Upper lobe of right lung (tissue), 1 donor: ENCODE measurements around the gene IFITM10. TPM values are rescaled to one million over a fixed set of nuclear protein-coding genes. Genes with fewer than 3 reads are reported as not detected.

ENCODE experiments used
- total RNA-seq: library from RNA; stranded (reverse); fragmentation: NEBNext Ultra II Directional; extraction: Animal tissue kit (Norgen Biotek cat#: 25700); gene quantifications from one replicate; pipeline ENCODE4 v1.2.1, GENCODE V29; 2021
- donor health status: DM: no; HTN: yes; CAD: no; lungs with severe emphysema.

Gene IFITM10
- total RNA-seq, 1 donor from 2014 or later: 7.9 TPM

Other genes with a start within 250 kb of the IFITM10 start
- 18.0 TPM for gene DUSP8, start 178.3 kb downstream of the IFITM10 start, total RNA-seq
- not detected for gene KRTAP5-1, start 165.3 kb downstream of the IFITM10 start, total RNA-seq
- not detected for gene KRTAP5-2, start 152.3 kb downstream of the IFITM10 start, total RNA-seq
- not detected for gene KRTAP5-3, start 142.1 kb downstream of the IFITM10 start, total RNA-seq
- gene KRTAP5-4, start 128.5 kb downstream of the IFITM10 start, total RNA-seq: not detected
- not detected for gene KRTAP5-5, start 120.8 kb downstream of the IFITM10 start, total RNA-seq
- gene KRTAP5-6, start 53.4 kb downstream of the IFITM10 start, total RNA-seq: not detected
- 2,038 TPM for gene CTSD, start 13.3 kb upstream of the IFITM10 start, total RNA-seq
- 12.5 TPM for gene SYT8, start 84.4 kb upstream of the IFITM10 start, total RNA-seq
- gene TNNI2, start 88.4 kb upstream of the IFITM10 start, total RNA-seq: 6.9 TPM
- gene LSP1, start 102.5 kb upstream of the IFITM10 start, total RNA-seq: 78.2 TPM
- gene PRR33, start 141.3 kb upstream of the IFITM10 start, total RNA-seq: not detected
- gene TNNT3, start 169.1 kb upstream of the IFITM10 start, total RNA-seq: 0.43 TPM
- 58.6 TPM for gene MRPL23, start 196.7 kb upstream of the IFITM10 start, total RNA-seq
- 55.8 TPM for gene H19, start 247.2 kb upstream of the IFITM10 start, total RNA-seq